ENCODE results near the gene CDC42BPA.
A peak's percentile ranks its signal among the peaks of the same experiment; 100 is the strongest.

The CDC42BPA gene

GRCh38 chr1:227333423-227333822, 15.1 kb upstream of the CDC42BPA start:
- DNase-seq = no peak

- DNase-seq = no peak
These were observed 12.2 kb upstream of the CDC42BPA start for GRCh38 chr1:227330279-227331076.

- no peak for DNase-seq
These were observed 10.2 kb upstream of the CDC42BPA start for GRCh38 chr1:227328405-227329019.

GRCh38 chr1:227325156-227325555, 6.9 kb upstream of the CDC42BPA start:
- no peak for DNase-seq

- no peak for DNase-seq
These were observed 5.6 kb upstream of the CDC42BPA start for GRCh38 chr1:227323967-227324268.

GRCh38 chr1:227323171-227323966, 5.1 kb upstream of the CDC42BPA start:
- DNase-seq = no peak

- DNase-seq = no peak
These were observed 4.1 kb upstream of the CDC42BPA start for GRCh38 chr1:227322376-227322775.

GRCh38 chr1:227321035-227321434, 2.7 kb upstream of the CDC42BPA start:
- DNase-seq = no peak

GRCh38 chr1:227320476-227320875, 2.2 kb upstream of the CDC42BPA start:
- no peak for DNase-seq

- peak in 1 of 2 experiments; percentile 28 for DNase-seq
These were observed 738 bp upstream of the CDC42BPA start for GRCh38 chr1:227318853-227319607.

- peak; percentile 26 to 35 for DNase-seq
These were observed 723 bp downstream of the CDC42BPA start for GRCh38 chr1:227317523-227318015.

GRCh38 chr1:227317011-227317451, 1.3 kb downstream of the CDC42BPA start:
- no peak for DNase-seq

GRCh38 chr1:227316456-227316855, 1.8 kb downstream of the CDC42BPA start:
- no peak for DNase-seq

- DNase-seq = no peak
These were observed 2.5 kb downstream of the CDC42BPA start for GRCh38 chr1:227315629-227316346.

GRCh38 chr1:227314014-227314848, 4.1 kb downstream of the CDC42BPA start:
- no peak for DNase-seq

- no peak for DNase-seq
These were observed 5.8 kb downstream of the CDC42BPA start for GRCh38 chr1:227312361-227313025.

GRCh38 chr1:227311389-227312001, 6.8 kb downstream of the CDC42BPA start:
- no peak for DNase-seq

GRCh38 chr1:227308367-227309336, 9.6 kb downstream of the CDC42BPA start:
- DNase-seq = no peak

- no peak for DNase-seq
These were observed 11.6 kb downstream of the CDC42BPA start for GRCh38 chr1:227306689-227307088.
